GM12892 (cell line): Measurements from ENCODE around the gene MACROD2.

Source experiments
- POLR2A ChIP-seq: IDR thresholded peaks from 2 replicates; pipeline ENCODE4 v1.6.1; 2011; ENCODE audit warnings: low read depth, low read length, control low read depth
- POLR2AphosphoS5 ChIP-seq: IDR thresholded peaks from 2 replicates; pipeline ENCODE4 v1.6.1; 2011; ENCODE audit warnings: low read depth, low read length, control low read depth
- TAF1 ChIP-seq: IDR thresholded peaks from 2 replicates; pipeline ENCODE4 v1.6.1; 2011; ENCODE audit warnings: low read depth, mild to moderate bottlenecking, control low read depth, low read length, borderline replicate concordance

- TF ChIP-seq POLR2AphosphoS5 (no peak), TAF1 (no peak), POLR2A (no peak)
Measured at GRCh38 chr20:15700147-15700765, 1704.9 kb downstream of the MACROD2 start.
